ENCODE results near the gene ITGA11.

DNA sequence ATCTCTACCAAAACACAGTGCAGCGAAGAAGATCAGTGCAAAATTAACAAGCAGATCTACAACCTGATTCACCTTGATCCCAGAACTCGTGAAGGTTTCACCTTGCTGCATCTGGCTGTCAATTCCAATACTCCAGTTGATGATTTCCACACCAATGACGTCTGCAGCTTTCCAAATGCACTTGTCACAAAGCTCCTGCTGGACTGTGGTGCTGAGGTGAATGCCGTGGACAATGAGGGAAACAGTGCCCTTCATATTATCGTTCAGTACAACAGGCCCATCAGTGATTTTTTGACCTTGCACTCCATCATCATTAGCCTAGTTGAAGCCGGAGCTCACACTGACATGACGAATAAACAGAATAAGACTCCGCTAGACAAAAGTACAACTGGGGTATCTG lies 141.2 kb downstream of the ITGA11 start:
- TF ChIP-seq, protein P1, sequence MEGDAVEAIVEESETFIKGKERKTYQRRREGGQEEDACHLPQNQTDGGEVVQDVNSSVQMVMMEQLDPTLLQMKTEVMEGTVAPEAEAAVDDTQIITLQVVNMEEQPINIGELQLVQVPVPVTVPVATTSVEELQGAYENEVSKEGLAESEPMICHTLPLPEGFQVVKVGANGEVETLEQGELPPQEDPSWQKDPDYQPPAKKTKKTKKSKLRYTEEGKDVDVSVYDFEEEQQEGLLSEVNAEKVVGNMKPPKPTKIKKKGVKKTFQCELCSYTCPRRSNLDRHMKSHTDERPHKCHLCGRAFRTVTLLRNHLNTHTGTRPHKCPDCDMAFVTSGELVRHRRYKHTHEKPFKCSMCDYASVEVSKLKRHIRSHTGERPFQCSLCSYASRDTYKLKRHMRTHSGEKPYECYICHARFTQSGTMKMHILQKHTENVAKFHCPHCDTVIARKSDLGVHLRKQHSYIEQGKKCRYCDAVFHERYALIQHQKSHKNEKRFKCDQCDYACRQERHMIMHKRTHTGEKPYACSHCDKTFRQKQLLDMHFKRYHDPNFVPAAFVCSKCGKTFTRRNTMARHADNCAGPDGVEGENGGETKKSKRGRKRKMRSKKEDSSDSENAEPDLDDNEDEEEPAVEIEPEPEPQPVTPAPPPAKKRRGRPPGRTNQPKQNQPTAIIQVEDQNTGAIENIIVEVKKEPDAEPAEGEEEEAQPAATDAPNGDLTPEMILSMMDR (IDR thresholded peaks at IDR 0.05): no peak
- no peak for TF ChIP-seq POLR2A (IDR thresholded peaks at IDR 0.05; ENCODE audit: low read depth)
